ENCODE results near the gene GMDS.

- no peak for TF ChIP-seq EZH2 (IDR thresholded peaks at IDR 0.05; ENCODE audit: insufficient read depth, poor library complexity, severe bottlenecking)
- TF ChIP-seq EZH2phosphoT487 (IDR thresholded peaks at IDR 0.05; ENCODE audit: insufficient read depth, low read depth), result no peak
Measured at GRCh38 chr6:2127484-2127911, 117.9 kb downstream of the GMDS start.
